GM19324 (cell line): ENCODE measurements around the gene POC1A.

Experiments
- ATAC-seq: cut with Tn5 transposase; IDR thresholded peaks from one replicate; pipeline ENCODE4 v1.9.1; 2021; ENCODE audit warnings: mild to moderate bottlenecking, moderate library complexity; ENCODE audit not compliant: unreplicated experiment, low FRiP score

The POC1A gene

DNA sequence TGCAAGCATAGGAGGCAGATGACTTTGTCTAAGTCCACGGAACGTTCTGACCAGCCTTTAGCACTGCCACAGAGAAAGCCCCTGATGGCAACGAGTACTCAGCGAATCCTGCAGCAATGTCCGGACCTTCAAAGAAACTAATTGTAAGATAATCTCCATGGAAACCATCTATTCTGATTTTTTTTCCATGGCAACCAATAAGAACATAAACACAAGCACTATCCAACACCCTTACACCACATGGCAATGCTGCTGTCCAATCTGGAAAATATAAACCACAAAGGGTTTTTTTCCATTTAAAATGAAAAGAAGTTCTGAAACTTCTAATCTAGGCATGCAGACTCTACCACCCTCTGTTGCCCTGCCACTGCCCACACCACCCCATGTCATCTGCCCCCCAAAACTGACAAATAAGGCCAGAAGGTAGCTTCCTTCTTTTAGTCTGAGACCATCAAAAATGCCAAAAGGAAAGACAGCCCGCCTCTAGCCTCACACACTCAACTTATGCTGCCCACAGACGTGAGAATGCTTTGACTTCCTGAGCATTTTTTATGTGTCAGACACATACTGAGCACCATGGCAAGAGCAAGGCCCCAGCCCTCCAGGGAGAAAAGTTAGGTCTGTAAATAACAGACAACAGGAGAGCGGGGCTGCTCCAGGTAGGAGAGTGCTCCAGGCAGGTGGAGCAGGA lies 44.5 kb downstream of the POC1A start:
- no peak for ATAC-seq

DNA sequence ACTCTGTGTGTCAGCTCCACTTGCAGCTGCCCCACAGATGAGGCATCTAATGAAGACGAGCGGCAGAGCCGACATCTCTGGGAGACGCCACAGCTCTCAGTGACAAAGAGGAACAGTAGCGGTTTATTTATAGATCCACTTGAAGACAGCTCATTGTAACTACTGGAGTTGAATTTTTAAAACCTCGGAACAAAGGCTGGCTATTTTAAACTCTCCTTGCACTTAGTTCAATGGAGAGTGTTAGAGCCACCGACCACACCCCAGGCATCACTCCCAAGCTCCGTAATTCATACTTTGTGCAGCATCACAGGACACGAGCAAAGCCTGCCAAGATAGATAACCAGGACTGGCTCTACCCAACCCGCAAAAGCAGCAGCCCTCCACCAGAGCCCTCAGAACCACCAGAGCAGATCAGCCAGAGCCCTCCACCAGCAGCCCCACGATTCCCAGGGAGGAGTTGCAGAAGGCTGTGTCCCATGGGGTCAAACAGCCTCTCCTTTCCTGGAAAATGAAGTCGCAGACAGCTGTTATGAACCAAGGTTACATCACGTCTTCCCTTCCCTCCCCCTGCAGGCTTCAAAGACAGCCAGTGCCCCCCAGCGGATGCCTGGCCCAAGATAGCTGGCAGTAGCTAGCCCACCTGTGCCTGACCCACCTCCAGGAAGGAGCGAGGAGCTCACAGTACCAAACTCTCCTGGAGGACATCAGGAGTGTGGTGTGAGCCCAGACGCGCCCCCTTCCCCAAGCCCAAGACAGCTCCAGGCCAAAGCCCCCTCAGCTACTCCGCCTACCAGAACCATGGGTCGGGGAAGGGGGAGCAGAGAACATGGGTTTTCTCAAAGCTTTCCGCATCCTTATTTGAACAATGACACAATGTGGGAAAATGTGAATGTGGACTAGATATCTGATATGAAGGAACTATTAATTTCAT lies 45.7 kb downstream of the POC1A start:
- no peak for ATAC-seq

DNA sequence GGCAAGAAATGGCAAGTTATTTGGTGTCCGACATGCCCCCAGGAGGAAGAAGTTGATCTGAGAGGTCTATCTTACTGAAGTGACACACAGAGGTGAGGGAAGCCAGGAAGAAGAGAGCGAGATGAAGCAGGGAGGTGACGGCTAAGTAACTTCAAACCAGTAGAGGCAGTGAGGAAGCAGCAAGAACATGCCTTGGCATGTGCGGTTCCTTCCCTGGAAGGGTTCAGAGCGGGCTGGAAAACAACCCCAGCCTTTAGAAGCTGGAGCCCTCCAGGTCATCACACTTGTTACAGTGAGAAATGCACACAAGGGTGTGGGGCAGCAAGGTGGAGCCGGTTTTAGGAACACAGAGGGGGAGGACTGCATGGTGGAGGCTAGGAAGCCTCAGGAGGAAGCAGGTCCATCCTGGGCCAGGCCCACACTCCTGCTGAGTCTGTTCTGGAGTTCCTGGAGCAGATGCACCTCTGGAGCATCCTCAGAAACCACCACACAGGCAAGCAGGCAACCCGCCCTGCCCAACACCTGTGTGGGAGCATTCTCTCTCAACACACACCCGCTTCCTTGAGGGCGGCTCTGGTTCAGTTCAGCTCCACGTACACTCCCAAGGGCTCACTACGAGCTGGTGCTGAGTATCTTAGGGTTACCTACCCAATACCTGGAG lies 47.1 kb downstream of the POC1A start:
- ATAC-seq, result no peak

- ATAC-seq, result no peak
Observed at GRCh38 chr3:52104684-52105640, 49.3 kb downstream of the POC1A start.

DNA sequence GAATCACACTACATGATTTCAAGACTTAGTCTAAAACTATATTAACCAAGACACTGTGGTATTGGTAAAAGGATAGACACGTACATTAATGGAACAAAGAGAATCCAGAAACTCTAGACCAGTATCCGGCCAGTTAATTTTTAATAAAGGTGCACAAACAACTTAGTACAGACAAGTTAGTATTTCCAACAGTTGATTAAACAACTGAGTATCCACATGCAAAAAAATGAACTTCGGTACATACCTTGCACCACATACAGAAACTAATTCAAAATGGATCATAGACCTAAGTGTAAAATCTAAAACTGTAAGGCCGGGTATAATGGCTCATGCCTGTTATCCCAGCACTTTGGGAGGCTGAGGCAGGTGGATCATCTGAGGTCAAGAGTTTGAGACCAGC lies 51.3 kb downstream of the POC1A start:
- ATAC-seq, result no peak

GRCh38 chr3:52099001-52099401 lies 55.2 kb downstream of the POC1A start:
- no peak for ATAC-seq

DNA sequence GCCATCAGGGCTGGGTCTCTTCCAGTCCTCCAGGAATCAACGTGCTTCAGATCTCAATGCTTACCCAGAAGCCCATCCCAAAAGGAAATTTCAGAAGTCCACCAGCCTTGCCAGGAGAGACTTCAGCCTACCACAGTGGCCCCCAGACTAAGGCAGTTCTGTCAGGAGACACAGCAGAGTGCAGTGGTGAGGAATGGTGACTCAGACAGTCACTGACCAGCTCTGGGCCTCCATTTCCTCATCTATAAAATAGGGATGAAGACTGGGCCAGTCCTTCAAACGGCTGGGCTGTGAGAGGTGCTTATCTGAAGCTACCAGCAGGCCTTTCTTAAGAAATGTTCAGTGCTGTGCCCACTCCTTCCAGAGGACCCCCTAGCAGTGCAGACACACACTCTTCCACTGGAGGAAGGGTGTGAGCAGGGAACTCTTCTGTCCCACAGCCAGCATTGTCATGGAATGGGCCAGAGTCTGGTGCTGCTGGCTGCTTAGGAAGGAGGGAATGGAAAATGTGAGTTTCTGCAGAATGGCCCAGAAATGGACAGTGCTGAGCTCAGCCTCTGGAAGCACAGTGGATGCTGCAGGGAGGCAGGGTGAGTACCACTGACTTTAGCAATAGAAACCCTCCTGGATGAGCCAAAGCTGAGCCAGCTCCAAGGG lies 56.2 kb downstream of the POC1A start:
- no peak for ATAC-seq

GRCh38 chr3:52095990-52096775 lies 58.0 kb downstream of the POC1A start:
- ATAC-seq, result no peak

- no peak for ATAC-seq
Observed at GRCh38 chr3:52094571-52095485, 59.4 kb downstream of the POC1A start.

DNA sequence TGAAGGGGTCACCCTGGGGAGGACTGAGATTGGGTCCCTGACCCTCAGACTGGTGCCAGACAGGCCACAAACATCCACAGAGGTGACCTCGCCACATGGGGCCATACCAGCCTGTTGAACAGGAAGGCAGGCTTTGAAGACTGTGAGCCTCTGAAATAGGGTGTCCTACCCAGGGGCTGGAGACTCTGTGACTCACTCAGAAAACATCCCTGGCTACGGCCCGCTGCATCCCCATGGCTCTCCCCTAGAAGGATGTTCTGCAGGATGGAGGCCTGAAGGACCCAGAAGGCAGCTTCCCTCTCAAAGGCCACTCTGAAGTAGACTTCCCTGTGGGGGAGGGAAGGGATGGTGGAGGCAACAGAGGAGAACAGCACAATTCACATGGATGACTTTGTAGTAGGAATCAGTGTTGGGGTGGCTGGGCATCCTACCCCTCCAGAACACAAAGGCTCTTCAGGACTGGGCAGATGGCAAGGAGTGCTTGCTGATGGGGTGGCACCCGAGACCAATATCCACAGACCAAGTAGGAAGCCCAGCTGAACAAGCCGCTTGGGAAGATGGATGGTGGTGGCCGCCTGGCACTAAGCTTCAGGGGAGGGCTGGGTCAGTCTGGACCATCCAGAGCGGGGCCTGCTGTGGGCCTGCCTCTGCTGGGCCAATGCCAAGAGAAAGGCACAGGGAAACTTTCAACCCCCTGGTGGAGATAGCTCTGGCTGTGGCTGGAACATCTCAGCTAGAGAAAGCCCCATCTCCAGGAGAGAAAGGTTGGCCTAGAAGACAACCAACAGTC lies 60.3 kb downstream of the POC1A start:
- ATAC-seq, result no peak

DNA sequence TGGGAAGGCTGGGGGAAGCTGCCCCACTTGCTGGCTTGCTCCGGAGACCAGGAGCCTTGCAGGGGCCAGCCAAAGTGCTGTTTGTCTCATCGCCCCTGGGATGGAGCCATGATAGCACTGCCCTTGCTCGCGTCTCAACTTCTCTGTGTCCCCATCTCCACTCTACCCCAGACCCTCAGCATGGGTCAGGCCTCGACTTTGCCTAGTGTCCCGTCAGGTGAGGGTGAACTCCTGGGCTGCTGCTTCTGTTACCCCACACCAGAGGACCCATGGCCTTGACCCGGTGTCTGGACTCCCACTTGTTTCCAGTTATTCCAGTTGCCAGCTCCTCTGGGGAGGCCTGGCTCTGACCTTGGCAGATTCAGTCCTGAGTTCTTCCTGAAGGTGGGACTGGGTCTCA lies 61.3 kb downstream of the POC1A start:
- ATAC-seq, result no peak

GRCh38 chr3:52092271-52092660 lies 62.0 kb downstream of the POC1A start:
- no peak for ATAC-seq

DNA sequence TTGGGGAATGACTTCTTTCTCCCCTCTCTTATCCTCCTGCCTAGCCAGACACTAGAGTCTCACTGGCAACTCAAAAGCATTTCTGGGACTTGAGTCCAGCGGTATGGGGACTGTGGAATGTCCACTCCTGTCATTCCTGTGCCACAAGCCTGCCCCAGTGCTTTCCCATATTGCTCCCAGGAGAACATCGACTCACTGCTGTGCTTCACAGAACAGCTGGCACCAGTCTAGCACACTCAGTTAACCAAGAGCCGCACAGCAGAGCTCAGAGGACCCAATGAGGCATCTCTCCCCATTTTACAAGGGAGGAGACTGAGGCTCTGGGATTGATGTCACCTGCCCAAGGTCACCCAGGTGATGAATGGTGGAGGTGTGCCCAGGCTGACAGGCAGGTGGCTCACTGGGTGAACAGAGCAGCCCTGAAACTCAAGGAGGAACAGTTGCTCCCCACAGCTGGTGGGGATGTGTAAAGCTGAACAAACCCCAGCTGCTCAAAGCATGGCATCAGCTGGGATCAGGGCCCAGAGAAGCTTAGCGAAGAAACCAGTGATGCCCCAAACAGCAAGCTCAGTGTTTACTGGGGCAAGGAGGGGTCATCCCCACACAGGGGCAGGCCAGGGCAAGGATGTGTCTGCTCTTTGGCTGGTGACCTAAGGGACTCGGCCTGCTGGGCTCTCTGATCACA lies 62.5 kb downstream of the POC1A start:
- ATAC-seq, result no peak

GRCh38 chr3:52090933-52091468 lies 63.2 kb downstream of the POC1A start:
- no peak for ATAC-seq

DNA sequence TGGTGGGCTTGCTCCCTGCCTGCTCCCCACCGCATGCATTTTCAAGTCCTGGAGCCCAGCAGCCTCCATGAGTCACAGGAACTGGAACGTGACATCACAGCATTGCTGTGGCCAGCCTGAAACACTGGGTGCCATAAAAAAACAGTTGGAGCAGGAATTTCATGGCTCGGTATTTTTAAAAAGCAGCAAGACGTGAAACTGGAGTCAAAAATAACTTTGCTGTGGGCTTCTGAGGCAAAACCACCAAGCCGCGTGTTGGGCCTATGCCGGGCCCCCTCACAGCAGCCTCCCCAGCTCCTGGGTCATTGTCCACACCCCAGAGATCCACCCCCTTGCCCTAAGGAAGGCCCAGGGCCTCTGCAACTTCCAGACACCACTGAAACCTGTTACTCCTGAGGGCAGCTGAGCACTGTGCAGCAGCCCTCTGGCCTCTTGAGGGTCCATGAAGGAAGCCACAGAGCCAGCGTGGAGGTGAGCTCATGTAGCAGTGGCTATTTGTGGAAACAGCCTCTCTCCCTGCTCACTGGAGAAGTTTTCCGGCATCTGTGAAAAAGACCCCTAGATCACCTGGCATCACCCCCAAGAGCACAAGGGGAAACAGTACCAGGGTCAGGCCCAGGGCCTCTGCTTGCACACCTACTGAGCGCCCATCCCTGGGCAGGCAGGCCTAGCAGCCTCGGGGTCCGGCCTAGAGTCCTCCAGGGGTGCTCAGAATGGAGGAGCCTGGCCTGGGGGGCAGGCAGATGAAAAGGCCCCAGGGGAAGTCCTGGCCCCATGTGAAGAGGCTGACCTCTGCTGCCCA lies 63.9 kb downstream of the POC1A start:
- no peak for ATAC-seq
